PC-3 (cell line): ENCODE data around the gene SNAPC2. TPM values are rescaled to one million over a fixed set of nuclear protein-coding genes. Genes with fewer than 3 reads are reported as not detected.

ENCODE experiments used
- ATAC-seq: fragments of 200-7000 bp; cut with Tn5 transposase; 2 replicates; pipeline ENCODE4 v1.9.1; 2020; ENCODE audit warnings: mild to moderate bottlenecking, moderate library complexity
- BruUV-seq: library from RNA; stranded (reverse); fragments of 400-500 nt; replicated peaks from 2 replicates; lab custom pipeline; 2021; lab: Mats Ljungman, UMichigan
- CTCF ChIA-PET: fragments of 300-600 bp; sonication (Branson Sonifier 250); formaldehyde crosslinking; loops from one replicate; lab custom pipeline; 2022; ENCODE audit warnings: antibody characterized with exemption; lab: Charles Lee
- POLR2A ChIA-PET: fragments of 300-600 bp; sonication (Branson Sonifier 250); formaldehyde crosslinking; loops from one replicate; lab custom pipeline; 2022; ENCODE audit warnings: antibody characterized with exemption; ENCODE audit not compliant: unreplicated experiment; lab: Charles Lee
- DNase-seq: peaks from one replicate; pipeline ENCODE4 v3.0.0-alpha.2; 2015
- H2AFZ ChIP-seq: fragments of 300-600 bp; sonication (generic); 2 replicates; pipeline ENCODE4 v1.6.0; 2016; ENCODE audit warnings: antibody characterized with exemption, low read length
- H3F3A ChIP-seq: fragments of 300-600 bp; sonication (generic); one replicate; pipeline ENCODE4 v1.6.0; 2017; ENCODE audit warnings: antibody characterized with exemption, low read length, control low read depth, mild to moderate bottlenecking; ENCODE audit not compliant: unreplicated experiment
- H3K27ac ChIP-seq: fragments of 300-600 bp; sonication (generic); 2 replicates; pipeline ENCODE4 v1.5.1; 2016; ENCODE audit warnings: mild to moderate bottlenecking, low read length
- H3K27me3 ChIP-seq: fragments of 300-600 bp; sonication (generic); 2 replicates; pipeline ENCODE4 v1.6.1; 2016; ENCODE audit warnings: low read length, mixed read lengths
- H3K36me3 ChIP-seq: fragments of 300-600 bp; sonication (generic); 2 replicates; pipeline ENCODE4 v1.6.1; 2016; ENCODE audit warnings: low read depth, mixed run types, low read length, mixed read lengths
- H3K4me1 ChIP-seq: fragments of 300-600 bp; sonication (generic); 2 replicates; pipeline ENCODE4 v1.5.1; 2016; ENCODE audit warnings: low read length; ENCODE audit not compliant: insufficient read depth
- H3K4me2 ChIP-seq: fragments of 300-600 bp; sonication (generic); 2 replicates; pipeline ENCODE4 v1.6.0; 2016; ENCODE audit warnings: low read length
- H3K4me3 ChIP-seq: fragments of 300-600 bp; sonication (generic); 2 replicates; pipeline ENCODE4 v1.5.1; 2016; ENCODE audit warnings: mild to moderate bottlenecking, low read length, mixed read lengths
- H3K79me2 ChIP-seq: fragments of 300-600 bp; sonication (generic); 2 replicates; pipeline ENCODE4 v1.6.1; 2017; ENCODE audit warnings: low read length, mixed read lengths
- H3K9ac ChIP-seq: fragments of 300-600 bp; sonication (generic); 2 replicates; pipeline ENCODE4 v1.6.0; 2016; ENCODE audit warnings: mild to moderate bottlenecking, low read length
- H3K9me2 ChIP-seq: fragments of 300-600 bp; sonication (generic); replicated peaks from 2 replicates; pipeline ENCODE4 v1.6.1; 2016; ENCODE audit warnings: mixed run types, low read length, mixed read lengths
- H3K9me3 ChIP-seq: fragments of 300-600 bp; sonication (generic); 2 replicates; pipeline ENCODE4 v1.6.1; 2016; ENCODE audit warnings: low read length, mixed read lengths
- H4K20me1 ChIP-seq: fragments of 300-600 bp; sonication (generic); 2 replicates; pipeline ENCODE4 v1.6.1; 2016; ENCODE audit warnings: low read length, mixed read lengths
- CTCF ChIP-seq: fragments of 300-600 bp; sonication (generic); conservative IDR thresholded peaks from 2 replicates; pipeline ENCODE4 v1.5.1; 2017; ENCODE audit warnings: antibody characterized with exemption, low read depth, mild to moderate bottlenecking, low read length
- EZH2 ChIP-seq: fragments of 300-600 bp; sonication (generic); IDR thresholded peaks from one replicate; pipeline ENCODE4 v1.6.1; 2017; ENCODE audit warnings: antibody characterized with exemption, mild to moderate bottlenecking, low read length; ENCODE audit not compliant: unreplicated experiment
- EZH2phosphoT487 ChIP-seq: fragments of 300-600 bp; sonication (generic); IDR thresholded peaks from 2 replicates; pipeline ENCODE4 v1.6.1; 2018; ENCODE audit warnings: mild to moderate bottlenecking, antibody characterized with exemption, low read length, borderline replicate concordance
- intact Hi-C: fragments of 100-400 bp; cut with micrococcal nuclease; formaldehyde crosslinking; loops from 2 replicates; pipeline ENCODE4 v1.9.0; 2023
- total RNA-seq: library from RNA; depleted of rRNA; stranded (reverse); fragments of >200 nt; gene quantifications from 2 replicates; pipeline ENCODE4 v1.2.3, GENCODE V29; 2014

Gene SNAPC2
- total RNA-seq, 1 experiment from 2014 or later = 40.1 TPM

GRCh38 chr19:7944177-7944761 is 24.1 kb downstream of the SNAPC2 start:
- peaks cover 12% of the 10 kb centered on the region for H3K36me3 ChIP-seq
- TF ChIP-seq EZH2phosphoT487 (no peak), CTCF (peak; percentile 98)
- peaks cover 14% of the 10 kb centered on the region for H3K4me1 ChIP-seq
- H3K4me2 ChIP-seq = peak overlapping the region; percentile 89
- H3K79me2 ChIP-seq = peaks cover 51% of the 10 kb centered on the region
- no peaks in the 10 kb centered on the region for H3K9me2 ChIP-seq
- peak overlapping the region; percentile 74 for H3K9ac ChIP-seq
- intact Hi-C loops = loop anchor here (1.0 to 5.0 kb wide), 3 partner anchors 43 to 309 kb away; no protein-coding TSS in a partner anchor
- H2AFZ ChIP-seq = peak overlapping the region; percentile 70
- ATAC-seq (peak; percentile 57), DNase-seq (peak; percentile 97)
- H3K27ac ChIP-seq = peak overlapping the region; percentile 69
- H3K9me3 ChIP-seq = no peaks in the 10 kb centered on the region
- CTCF ChIA-PET = interaction anchor here (0.6 to 1.7 kb wide), 8 partner anchors 16 to 171 kb away, joined by 3 to 20 read pairs (median 7); partner anchors contain the start of gene SNAPC2
- peaks cover 9% of the 10 kb centered on the region; the same call in 1 of the 2 replicates for H4K20me1 ChIP-seq
- TSS peak; percentile 90 for BruUV-seq
- POLR2A ChIA-PET = interaction anchor here (0.6 to 1.4 kb wide), 7 partner anchors 14 to 569 kb away, joined by 3 to 47 read pairs (median 8); partner anchors contain the start of gene ZNF414
- no peaks in the 10 kb centered on the region for H3K27me3 ChIP-seq
- no peaks in the 10 kb centered on the region for H3F3A ChIP-seq
- H3K4me3 ChIP-seq = peak overlapping the region; percentile 70

GRCh38 chr19:7947939-7948338 is 27.8 kb downstream of the SNAPC2 start:
- no peaks in the 10 kb centered on the region for H3K9me2 ChIP-seq
- no peaks in the 10 kb centered on the region for H3K36me3 ChIP-seq
- no peak for ATAC-seq
- H3K4me1 ChIP-seq = peaks cover 7% of the 10 kb centered on the region
- H3K9ac ChIP-seq = no peak overlapping the region
- no peaks in the 10 kb centered on the region for H3F3A ChIP-seq
- no TSS peak for BruUV-seq
- CTCF ChIA-PET = no interaction called here
- peaks cover 9% of the 10 kb centered on the region; the same call in 1 of the 2 replicates for H4K20me1 ChIP-seq
- peak; percentile 72 for DNase-seq
- POLR2A ChIA-PET = no interaction called here
- H3K4me2 ChIP-seq = no peak overlapping the region
- H2AFZ ChIP-seq = no peak overlapping the region
- no peak for TF ChIP-seq EZH2phosphoT487
- TF ChIP-seq CTCF = no peak
- no peaks in the 10 kb centered on the region for H3K27me3 ChIP-seq
- no peak overlapping the region for H3K4me3 ChIP-seq
- H3K9me3 ChIP-seq = no peaks in the 10 kb centered on the region
- no peak overlapping the region for H3K27ac ChIP-seq
- peaks cover 17% of the 10 kb centered on the region for H3K79me2 ChIP-seq
- intact Hi-C loops = no loop called here

- Histone ChIP-seq H3K4me2 (no peak overlapping the region), H3K9me2 (no peaks in the 10 kb centered on the region), H3K36me3 (no peaks in the 10 kb centered on the region), H3K4me3 (no peak overlapping the region), H4K20me1 (no peaks in the 10 kb centered on the region), H3F3A (no peaks in the 10 kb centered on the region), H3K9ac (no peak overlapping the region), H2AFZ (no peak overlapping the region), H3K4me1 (peaks cover 9% of the 10 kb centered on the region), H3K79me2 (no peaks in the 10 kb centered on the region), H3K27ac (no peak overlapping the region), H3K9me3 (no peaks in the 10 kb centered on the region), H3K27me3 (no peaks in the 10 kb centered on the region)
- no peak for TF ChIP-seq EZH2phosphoT487
- no peak for TF ChIP-seq EZH2
- no peak for TF ChIP-seq CTCF
- ATAC-seq (peak; percentile 42), DNase-seq (peak; percentile 48)
- BruUV-seq = no TSS peak
- intact Hi-C loops = no loop called here
- ChIA-PET POLR2A (no interaction called here), CTCF (no interaction called here)
These were observed 32.9 kb downstream of the SNAPC2 start for GRCh38 chr19:7953060-7953459.
